ENCODE measurements around the gene HOXC10. TPM values are rescaled to one million over a fixed set of nuclear protein-coding genes. Genes with fewer than 3 reads are reported as not detected.

Gene HOXC10
- total and polyA plus RNA-seq, 7 donors, result not detected

DNA sequence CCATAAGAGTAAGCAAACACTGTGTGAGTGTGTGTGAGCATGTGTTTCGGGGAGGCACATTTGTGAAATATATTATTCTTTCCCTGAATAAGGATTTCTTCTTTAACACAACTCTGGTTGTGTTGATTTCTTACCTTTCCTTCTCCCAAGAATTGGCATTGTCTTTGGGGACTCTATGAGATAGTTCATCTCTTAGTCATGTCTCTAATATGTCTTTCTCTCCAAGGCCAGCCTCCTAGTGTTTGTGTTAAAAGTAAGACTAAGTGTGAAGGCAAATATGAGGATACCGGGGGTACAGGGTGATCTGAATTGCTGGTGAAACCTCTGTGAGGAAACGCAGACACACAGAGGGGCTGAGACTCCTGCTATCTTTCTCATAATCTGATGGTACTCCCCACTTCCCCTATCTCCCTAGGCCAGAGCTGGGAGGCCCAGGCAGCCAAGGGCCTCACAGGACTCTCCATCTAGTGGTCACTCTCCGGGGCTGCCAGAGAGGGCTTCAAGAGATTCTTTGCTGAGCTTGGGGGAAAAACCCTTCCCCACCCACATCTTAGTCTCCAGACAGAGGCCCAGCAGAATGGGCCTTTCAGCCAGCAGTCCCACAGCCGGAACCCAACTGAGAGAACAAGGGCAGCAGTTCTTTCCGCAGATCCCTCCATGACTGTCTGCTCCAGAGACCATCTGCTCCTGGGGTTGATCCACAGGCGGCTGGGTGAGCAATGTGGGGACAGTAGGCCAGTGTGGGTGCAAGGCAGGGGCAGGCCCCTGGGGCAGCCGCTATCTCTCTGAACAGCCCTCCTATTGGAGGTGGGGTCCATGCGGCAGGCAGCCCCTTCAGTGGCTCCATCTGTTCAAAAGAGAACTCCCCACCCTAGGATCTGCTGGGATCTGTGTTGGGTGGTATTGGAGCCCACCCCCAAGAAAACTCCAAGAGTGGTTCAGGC, 36.0 kb upstream of the HOXC10 start:
- H3K27me3 ChIP-seq, result peaks cover 78 to 100% (median 99%) of the 10 kb centered on the region in 3 donors
- H3K36me3 ChIP-seq, result no peaks in the 10 kb centered on the region
- no peak for DNase-seq
- no peak overlapping the region for H3K27ac ChIP-seq
- 36 to 45% methylated on average over 9 of the region's 9 CpGs for WGBS, 2 donors
- H3K4me3 ChIP-seq, result no peak overlapping the region
- no peaks in the 10 kb centered on the region for H3K9me3 ChIP-seq
- TF ChIP-seq POLR2A (IDR thresholded peaks at IDR 0.05) (no peak), EP300 (IDR thresholded peaks at IDR 0.05) (no peak), POLR2AphosphoS5 (IDR thresholded peaks at IDR 0.05) (no peak)
- TF ChIP-seq, protein P1, sequence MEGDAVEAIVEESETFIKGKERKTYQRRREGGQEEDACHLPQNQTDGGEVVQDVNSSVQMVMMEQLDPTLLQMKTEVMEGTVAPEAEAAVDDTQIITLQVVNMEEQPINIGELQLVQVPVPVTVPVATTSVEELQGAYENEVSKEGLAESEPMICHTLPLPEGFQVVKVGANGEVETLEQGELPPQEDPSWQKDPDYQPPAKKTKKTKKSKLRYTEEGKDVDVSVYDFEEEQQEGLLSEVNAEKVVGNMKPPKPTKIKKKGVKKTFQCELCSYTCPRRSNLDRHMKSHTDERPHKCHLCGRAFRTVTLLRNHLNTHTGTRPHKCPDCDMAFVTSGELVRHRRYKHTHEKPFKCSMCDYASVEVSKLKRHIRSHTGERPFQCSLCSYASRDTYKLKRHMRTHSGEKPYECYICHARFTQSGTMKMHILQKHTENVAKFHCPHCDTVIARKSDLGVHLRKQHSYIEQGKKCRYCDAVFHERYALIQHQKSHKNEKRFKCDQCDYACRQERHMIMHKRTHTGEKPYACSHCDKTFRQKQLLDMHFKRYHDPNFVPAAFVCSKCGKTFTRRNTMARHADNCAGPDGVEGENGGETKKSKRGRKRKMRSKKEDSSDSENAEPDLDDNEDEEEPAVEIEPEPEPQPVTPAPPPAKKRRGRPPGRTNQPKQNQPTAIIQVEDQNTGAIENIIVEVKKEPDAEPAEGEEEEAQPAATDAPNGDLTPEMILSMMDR (IDR thresholded peaks at IDR 0.05), result no peak
- intact Hi-C loops (cut with DNase I), result no loop called here
- H3K4me1 ChIP-seq, result peaks cover 0 to 25% (median 12%) of the 10 kb centered on the region in 4 donors

DNA sequence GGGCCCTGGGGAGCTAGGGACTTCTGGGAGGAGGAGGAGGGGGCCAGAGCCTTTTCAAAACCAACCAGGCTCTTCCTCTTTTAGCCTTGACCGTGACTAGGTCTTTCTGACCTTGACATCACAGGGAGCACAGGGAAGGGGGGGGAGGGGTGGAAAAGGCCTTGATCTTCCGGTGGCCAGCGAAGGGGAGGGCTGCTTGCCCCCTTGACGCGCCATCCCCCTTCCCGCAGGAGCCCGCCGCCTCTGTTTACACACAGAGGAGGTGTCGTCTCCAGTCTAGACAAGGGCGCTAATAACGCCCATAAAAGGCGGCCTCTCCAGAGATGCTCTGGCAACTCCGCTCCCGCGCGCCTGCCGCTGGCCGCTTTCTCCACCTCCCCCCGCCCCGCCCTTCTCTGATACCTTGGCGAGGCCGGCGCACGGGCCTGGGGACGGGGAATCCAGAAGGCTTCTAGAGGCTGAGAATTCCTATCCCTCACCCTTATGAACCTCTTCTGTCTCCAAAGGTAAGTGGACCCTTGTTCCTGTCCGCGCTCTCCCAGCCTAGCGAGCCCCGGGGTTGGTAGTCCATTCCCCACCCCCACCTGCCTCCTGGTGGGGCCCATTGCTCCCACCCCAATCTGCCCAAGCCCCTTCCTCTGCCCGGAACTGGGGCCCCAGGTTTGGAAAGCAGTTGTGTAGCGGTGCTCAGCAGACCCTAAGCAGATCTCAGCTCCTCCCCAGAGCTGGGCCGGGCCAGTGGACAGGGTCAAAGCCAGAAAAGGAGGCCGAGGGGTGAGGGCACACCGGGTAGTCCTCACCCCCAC, 35.1 kb upstream of the HOXC10 start:
- 4% methylated on average over 34 of the region's 34 CpGs for WGBS, 2 donors
- Histone ChIP-seq H3K9me3 (no peaks in the 10 kb centered on the region), H3K27me3 (peaks cover 80 to 100% (median 99%) of the 10 kb centered on the region in 3 donors), H3K4me3 (no peak overlapping the region), H3K4me1 (peaks cover 0 to 26% (median 12%) of the 10 kb centered on the region in 4 donors), H3K27ac (no peak overlapping the region), H3K36me3 (no peaks in the 10 kb centered on the region)
- TF ChIP-seq, protein P1 (IDR thresholded peaks at IDR 0.05), result no peak
- TF ChIP-seq EP300 (IDR thresholded peaks at IDR 0.05) (no peak), POLR2A (IDR thresholded peaks at IDR 0.05) (no peak), POLR2AphosphoS5 (IDR thresholded peaks at IDR 0.05) (no peak)
- intact Hi-C loops (cut with DNase I), result no loop called here
- no peak for DNase-seq

DNA sequence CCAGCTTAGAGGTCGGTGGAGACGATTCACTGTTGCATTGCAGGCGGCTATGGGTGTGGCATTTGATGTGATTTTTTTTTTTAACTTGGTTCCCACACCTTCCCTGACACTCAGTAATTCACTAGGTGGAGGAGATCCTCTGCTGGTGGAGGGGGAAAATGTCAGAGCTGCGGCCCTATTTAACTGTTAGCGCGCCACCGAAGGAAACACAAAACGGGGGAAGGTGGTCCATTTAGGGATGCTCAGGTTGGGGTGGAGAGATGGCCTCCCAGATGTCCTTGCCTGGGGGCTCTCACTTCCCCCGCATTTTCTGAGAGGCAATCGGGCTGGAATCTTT, 34.5 kb upstream of the HOXC10 start:
- no peak overlapping the region for H3K27ac ChIP-seq
- WGBS, 2 donors, result 6 to 13% methylated on average over 10 of the region's 10 CpGs
- H3K27me3 ChIP-seq, result peaks cover 80 to 100% (median 99%) of the 10 kb centered on the region in 3 donors
- no peak for DNase-seq
- H3K36me3 ChIP-seq, result no peaks in the 10 kb centered on the region
- intact Hi-C loops (cut with DNase I), result no loop called here
- TF ChIP-seq POLR2A (IDR thresholded peaks at IDR 0.05) (no peak), POLR2AphosphoS5 (IDR thresholded peaks at IDR 0.05) (no peak), EP300 (IDR thresholded peaks at IDR 0.05) (no peak)
- peaks cover 0 to 27% (median 14%) of the 10 kb centered on the region in 4 donors for H3K4me1 ChIP-seq
- no peaks in the 10 kb centered on the region for H3K9me3 ChIP-seq
- H3K4me3 ChIP-seq, result no peak overlapping the region

DNA sequence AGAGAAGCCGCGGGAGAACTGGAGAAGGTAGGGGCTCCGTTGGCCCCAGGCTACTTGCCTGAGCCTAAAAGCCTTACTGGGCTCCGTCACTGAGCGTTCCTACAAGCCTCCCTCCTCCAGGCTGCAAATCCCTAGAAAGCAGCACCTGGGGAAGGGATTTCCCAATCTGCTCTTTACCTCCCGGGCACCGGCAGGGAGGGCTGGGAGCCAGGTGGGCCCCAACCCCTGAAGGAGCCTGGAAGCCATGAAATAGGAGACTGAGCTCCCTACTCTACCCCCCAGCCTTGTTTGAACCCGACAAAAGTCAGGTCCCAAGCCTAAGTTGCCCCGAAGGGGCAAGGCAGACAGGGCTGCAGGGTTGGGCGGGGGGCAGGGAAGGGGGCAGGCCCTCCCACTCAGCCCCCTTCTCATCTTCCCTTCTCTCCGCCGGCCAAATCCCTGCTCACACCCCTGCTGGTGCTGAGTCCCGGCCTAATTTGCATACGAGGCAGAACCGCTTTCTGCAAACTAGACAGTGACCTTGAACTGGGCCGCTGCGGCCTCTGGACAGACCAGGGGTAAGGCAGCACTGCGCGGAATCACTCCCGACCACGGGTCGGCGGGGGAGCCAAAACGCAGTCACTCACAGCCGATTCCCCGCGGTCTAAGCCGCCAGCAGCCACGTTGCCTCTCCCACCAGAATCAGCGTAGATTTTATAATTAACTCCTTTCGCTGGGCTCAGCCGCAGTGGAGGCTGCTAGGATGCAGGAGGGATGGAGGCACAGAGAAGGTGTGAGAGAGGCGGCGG, 34.0 kb upstream of the HOXC10 start:
- Histone ChIP-seq H3K4me1 (peaks cover 0 to 30% (median 14%) of the 10 kb centered on the region in 4 donors), H3K36me3 (no peaks in the 10 kb centered on the region), H3K4me3 (no peak overlapping the region), H3K27me3 (peaks cover 80 to 100% (median 99%) of the 10 kb centered on the region in 3 donors), H3K9me3 (no peaks in the 10 kb centered on the region), H3K27ac (no peak overlapping the region)
- no peak for TF ChIP-seq POLR2AphosphoS5 (IDR thresholded peaks at IDR 0.05)
- TF ChIP-seq EP300 (IDR thresholded peaks at IDR 0.05), result no peak
- TF ChIP-seq, protein P1 (IDR thresholded peaks at IDR 0.05), result no peak
- TF ChIP-seq POLR2A (IDR thresholded peaks at IDR 0.05), result no peak
- intact Hi-C loops (cut with DNase I), result no loop called here
- WGBS, 2 donors, result 5 to 10% methylated on average over 34 of the region's 34 CpGs
- DNase-seq, result no peak
